DOHH2 (cell line): ENCODE measurements around the gene GLS.

Experiments used
- EZH2phosphoT487 ChIP-seq: fragments of 200-600 bp; sonication (generic); IDR thresholded peaks from 2 replicates; pipeline ENCODE4 v1.6.1; 2017; ENCODE audit warnings: borderline replicate concordance, mild to moderate bottlenecking, antibody characterized with exemption, low read length, moderate library complexity, mixed read lengths
- TF ChIP-seq, protein P1 (sequence below): fragments of 200-600 bp; sonication (generic); IDR thresholded peaks from one replicate; pipeline ENCODE4 v1.5.1; 2014; ENCODE audit warnings: antibody characterized with exemption, mild to moderate bottlenecking, low read depth, low read length; ENCODE audit not compliant: poor library complexity, severe bottlenecking

GRCh38 chr2:190981733-190982132 lies 101.1 kb downstream of the GLS start:
- TF ChIP-seq, protein P1, sequence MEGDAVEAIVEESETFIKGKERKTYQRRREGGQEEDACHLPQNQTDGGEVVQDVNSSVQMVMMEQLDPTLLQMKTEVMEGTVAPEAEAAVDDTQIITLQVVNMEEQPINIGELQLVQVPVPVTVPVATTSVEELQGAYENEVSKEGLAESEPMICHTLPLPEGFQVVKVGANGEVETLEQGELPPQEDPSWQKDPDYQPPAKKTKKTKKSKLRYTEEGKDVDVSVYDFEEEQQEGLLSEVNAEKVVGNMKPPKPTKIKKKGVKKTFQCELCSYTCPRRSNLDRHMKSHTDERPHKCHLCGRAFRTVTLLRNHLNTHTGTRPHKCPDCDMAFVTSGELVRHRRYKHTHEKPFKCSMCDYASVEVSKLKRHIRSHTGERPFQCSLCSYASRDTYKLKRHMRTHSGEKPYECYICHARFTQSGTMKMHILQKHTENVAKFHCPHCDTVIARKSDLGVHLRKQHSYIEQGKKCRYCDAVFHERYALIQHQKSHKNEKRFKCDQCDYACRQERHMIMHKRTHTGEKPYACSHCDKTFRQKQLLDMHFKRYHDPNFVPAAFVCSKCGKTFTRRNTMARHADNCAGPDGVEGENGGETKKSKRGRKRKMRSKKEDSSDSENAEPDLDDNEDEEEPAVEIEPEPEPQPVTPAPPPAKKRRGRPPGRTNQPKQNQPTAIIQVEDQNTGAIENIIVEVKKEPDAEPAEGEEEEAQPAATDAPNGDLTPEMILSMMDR = no peak
- no peak for TF ChIP-seq EZH2phosphoT487
